ENCODE measurements around the gene CTSZ.

DNA sequence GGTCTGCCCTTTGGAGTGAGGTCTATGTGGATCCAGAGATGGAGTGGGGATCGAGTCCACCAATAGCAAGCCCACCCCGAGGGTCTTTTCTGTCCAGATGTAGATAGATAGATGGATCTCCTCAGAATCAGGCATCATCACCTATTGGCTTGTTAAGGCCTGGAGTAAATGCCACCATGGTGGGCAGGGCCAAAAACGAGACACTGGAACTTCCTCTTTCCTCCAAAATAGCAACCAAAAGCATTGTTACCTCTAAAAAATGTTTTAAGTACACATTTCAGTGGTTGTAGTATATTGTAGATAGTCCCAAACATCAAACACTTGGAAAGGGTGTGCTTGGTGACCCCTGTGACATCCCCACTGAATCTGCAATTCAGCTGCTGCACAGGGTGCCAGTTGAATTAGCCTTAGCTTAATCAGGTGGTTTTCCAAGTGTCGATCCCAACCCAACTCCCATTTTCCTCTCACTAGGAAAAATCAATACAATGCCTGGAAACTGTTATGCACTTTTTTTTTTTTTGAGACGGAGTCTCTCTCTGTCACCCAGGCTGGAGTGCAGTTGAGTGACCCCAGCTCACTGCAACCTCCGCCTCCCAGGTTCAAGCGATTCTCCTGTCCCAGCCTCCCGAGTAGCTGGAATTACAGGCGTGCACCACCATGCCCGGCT is 61.0 kb downstream of the CTSZ start:
- TF ChIP-seq, protein P1, sequence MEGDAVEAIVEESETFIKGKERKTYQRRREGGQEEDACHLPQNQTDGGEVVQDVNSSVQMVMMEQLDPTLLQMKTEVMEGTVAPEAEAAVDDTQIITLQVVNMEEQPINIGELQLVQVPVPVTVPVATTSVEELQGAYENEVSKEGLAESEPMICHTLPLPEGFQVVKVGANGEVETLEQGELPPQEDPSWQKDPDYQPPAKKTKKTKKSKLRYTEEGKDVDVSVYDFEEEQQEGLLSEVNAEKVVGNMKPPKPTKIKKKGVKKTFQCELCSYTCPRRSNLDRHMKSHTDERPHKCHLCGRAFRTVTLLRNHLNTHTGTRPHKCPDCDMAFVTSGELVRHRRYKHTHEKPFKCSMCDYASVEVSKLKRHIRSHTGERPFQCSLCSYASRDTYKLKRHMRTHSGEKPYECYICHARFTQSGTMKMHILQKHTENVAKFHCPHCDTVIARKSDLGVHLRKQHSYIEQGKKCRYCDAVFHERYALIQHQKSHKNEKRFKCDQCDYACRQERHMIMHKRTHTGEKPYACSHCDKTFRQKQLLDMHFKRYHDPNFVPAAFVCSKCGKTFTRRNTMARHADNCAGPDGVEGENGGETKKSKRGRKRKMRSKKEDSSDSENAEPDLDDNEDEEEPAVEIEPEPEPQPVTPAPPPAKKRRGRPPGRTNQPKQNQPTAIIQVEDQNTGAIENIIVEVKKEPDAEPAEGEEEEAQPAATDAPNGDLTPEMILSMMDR (IDR thresholded peaks at IDR 0.05; ENCODE audit: borderline replicate concordance, extremely low read depth, low read length, poor library complexity, severe bottlenecking): no peak
- no peak for TF ChIP-seq EZH2 (IDR thresholded peaks at IDR 0.05; ENCODE audit: borderline replicate concordance, low read depth, low read length, severe bottlenecking)

Data from DND-41 (cell line).